ENCODE measurements around the gene MFAP2. TPM values are rescaled to one million over a fixed set of nuclear protein-coding genes. Genes with fewer than 3 reads are reported as not detected.

MFAP2 gene
- total RNA-seq, 4 donors from 2014 or later = 22.3 to 70.3 (median 44.6) TPM

DNA sequence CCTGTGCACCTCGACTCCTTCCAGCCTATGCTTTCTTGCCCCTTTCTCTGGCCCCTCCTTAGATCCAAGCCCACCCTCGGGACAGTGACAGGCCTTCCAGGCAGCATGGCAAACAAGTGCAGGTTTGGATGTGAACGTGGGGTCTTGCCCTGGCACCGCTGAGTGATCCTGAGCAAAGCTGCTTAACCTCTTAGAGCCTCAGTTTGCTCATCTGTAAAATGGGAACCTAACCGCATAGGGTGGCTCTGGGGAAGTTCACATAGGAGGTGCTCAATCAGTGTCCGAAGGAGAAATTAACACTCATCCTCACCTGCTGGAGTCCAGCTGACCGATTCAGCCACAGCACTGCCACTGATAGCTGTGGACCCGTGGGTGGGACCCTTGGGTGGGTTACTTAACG lies 7.2 kb downstream of the MFAP2 start:
- Histone ChIP-seq H3K4me3 (no peak overlapping the region), H3K27ac (no peak overlapping the region), H3K4me1 (peaks cover 0 to 11% of the 10 kb centered on the region in 2 donors), H3K27me3 (no peaks in the 10 kb centered on the region), H3K36me3 (no peaks in the 10 kb centered on the region), H3K9me3 (no peaks in the 10 kb centered on the region)
- intact Hi-C loops (cut with DNase I; ENCODE audit: low total_unique reads) = no loop called here
- TF ChIP-seq POLR2A (IDR thresholded peaks at IDR 0.05) (no peak), CTCF (IDR thresholded peaks at IDR 0.05) (no peak)
- DNase-seq = no peak

- H3K4me3 ChIP-seq = no peak overlapping the region
- peak overlapping the region; percentile 49 to 54 for H3K27ac ChIP-seq
- no peak for DNase-seq
- intact Hi-C loops (cut with DNase I; ENCODE audit: low total_unique reads) = no loop called here
- H3K4me1 ChIP-seq = peaks cover 0 to 14% of the 10 kb centered on the region in 2 donors
- no peaks in the 10 kb centered on the region for H3K27me3 ChIP-seq
- TF ChIP-seq POLR2A (IDR thresholded peaks at IDR 0.05) = no peak
- TF ChIP-seq CTCF (IDR thresholded peaks at IDR 0.05) = no peak
- no peaks in the 10 kb centered on the region for H3K36me3 ChIP-seq
- no peaks in the 10 kb centered on the region for H3K9me3 ChIP-seq
These were observed 8.1 kb downstream of the MFAP2 start for GRCh38 chr1:16972189-16972895.

DNA sequence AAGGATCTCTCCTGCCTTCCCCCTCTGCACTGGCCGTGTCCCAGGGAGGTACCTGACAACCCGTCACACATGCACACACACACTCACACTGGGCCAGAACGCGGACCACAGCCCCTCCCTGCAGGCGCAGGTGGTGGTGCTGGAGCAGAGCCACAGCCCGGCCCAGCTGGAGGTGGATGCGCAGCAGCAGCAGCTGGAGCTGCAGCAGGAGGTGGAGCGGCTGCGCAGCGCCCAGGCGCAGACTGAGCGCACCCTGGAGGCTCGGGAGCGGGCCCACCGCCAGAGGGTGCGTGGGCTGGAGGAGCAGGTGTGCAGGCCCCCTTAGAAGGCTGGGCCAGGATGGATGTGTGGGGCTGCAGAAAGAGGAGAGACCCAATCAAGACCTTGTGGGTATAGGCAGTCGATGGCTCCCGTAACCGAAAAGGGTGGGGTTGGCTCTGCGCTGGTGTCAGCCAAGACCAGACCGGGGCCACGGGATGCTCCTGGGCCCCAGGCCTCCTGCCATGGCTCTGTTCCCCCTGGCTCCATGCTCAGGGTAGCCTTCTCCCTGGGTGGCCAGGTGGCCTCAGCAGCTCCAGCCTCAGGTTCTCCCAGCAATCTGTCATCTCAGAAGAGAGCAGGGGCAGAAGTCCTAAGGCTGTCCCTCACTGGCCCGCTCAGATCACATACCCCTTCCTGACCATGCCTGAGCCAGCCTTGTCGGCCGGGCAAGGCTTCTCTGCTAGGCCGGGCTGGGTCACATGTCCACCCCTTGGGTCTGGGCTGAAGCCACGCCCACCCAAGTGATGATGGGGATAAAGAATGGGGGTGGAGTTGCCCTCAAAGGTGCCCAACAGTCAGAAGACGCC lies 8.9 kb downstream of the MFAP2 start:
- no peaks in the 10 kb centered on the region for H3K36me3 ChIP-seq
- DNase-seq = peak in 1 of 2 donors; percentile 47
- H3K27me3 ChIP-seq = no peaks in the 10 kb centered on the region
- intact Hi-C loops (cut with DNase I; ENCODE audit: low total_unique reads) = no loop called here
- no peaks in the 10 kb centered on the region for H3K9me3 ChIP-seq
- H3K4me3 ChIP-seq = no peak overlapping the region
- peaks cover 0 to 19% of the 10 kb centered on the region in 2 donors for H3K4me1 ChIP-seq
- no peak for TF ChIP-seq CTCF (IDR thresholded peaks at IDR 0.05)
- no peak for TF ChIP-seq POLR2A (IDR thresholded peaks at IDR 0.05)
- H3K27ac ChIP-seq = peak overlapping the region; percentile 49 to 54

- Histone ChIP-seq H3K27me3 (no peaks in the 10 kb centered on the region), H3K36me3 (no peaks in the 10 kb centered on the region), H3K4me3 (no peak overlapping the region), H3K4me1 (peaks cover 0 to 19% of the 10 kb centered on the region in 2 donors), H3K9me3 (no peaks in the 10 kb centered on the region), H3K27ac (no peak overlapping the region)
- intact Hi-C loops (cut with DNase I; ENCODE audit: low total_unique reads) = no loop called here
- DNase-seq = no peak
- TF ChIP-seq POLR2A (IDR thresholded peaks at IDR 0.05) (no peak), CTCF (IDR thresholded peaks at IDR 0.05) (no peak)
These were observed 10.1 kb downstream of the MFAP2 start for GRCh38 chr1:16970132-16970910.
